Testis (tissue), 5 donors: ENCODE measurements around the gene JCHAIN. TPM values are rescaled to one million over a fixed set of nuclear protein-coding genes. Genes with fewer than 3 reads are reported as not detected.

Experiments
- DNase-seq: peaks from one replicate; pipeline ENCODE4 v3.0.0-alpha.2; 2019
- H3K27ac ChIP-seq, 2 donors: fragments of 200-600 bp; sonication (generic); one replicate each; pipeline ENCODE4 v1.5.1; 2019
- H3K27me3 ChIP-seq: fragments of 200-600 bp; sonication (generic); one replicate; pipeline ENCODE4 v1.5.1; 2019
- H3K36me3 ChIP-seq: fragments of 200-600 bp; sonication (generic); one replicate; pipeline ENCODE4 v1.5.1; 2017; ENCODE audit warnings: low read depth; ENCODE audit errors: missing control alignments
- H3K4me1 ChIP-seq: fragments of 200-600 bp; sonication (generic); one replicate; pipeline ENCODE4 v1.5.1; 2019
- H3K4me3 ChIP-seq, 2 donors: fragments of 200-600 bp; sonication (generic); one replicate each; pipeline ENCODE4 v1.5.1; 2017 to 2019
- H3K9me3 ChIP-seq: fragments of 200-600 bp; sonication (generic); one replicate; pipeline ENCODE4 v1.5.1; 2017
- CTCF ChIP-seq, 3 experiments: fragments of 450-650 bp in 2 of 3; fragments of 200-600 bp in 1 of 3; sonication (generic) in 1 of 3; IDR thresholded peaks; one replicate each; pipeline ENCODE4 v1.5.1; 2016 to 2019; ENCODE audit warnings: antibody characterized with exemption in 3 of 3, mild to moderate bottlenecking in 2 of 3, moderate library complexity in 1 of 3
- POLR2A ChIP-seq: fragments of 450-650 bp; IDR thresholded peaks from one replicate; pipeline ENCODE4 v1.6.1; 2017; ENCODE audit warnings: antibody characterized with exemption, mild to moderate bottlenecking, moderate library complexity
- WGBS, 2 donors: methylation state at CpG; one replicate each; pipeline ENCODE4 v1.1.5; 2018; 5-methylcytosine and 5-hydroxymethylcytosine counted together
- intact Hi-C: fragments of 100-400 bp; cut with DNase I; formaldehyde crosslinking; loops from one replicate; pipeline ENCODE4 v1.15.1; 2023; ENCODE audit warnings: low total_unique reads
- long read RNA-seq, 2 donors: transcript quantifications; one replicate each; lab custom pipeline, GENCODE V29; 2026
- polyA plus RNA-seq: library from polyadenylated mRNA; stranded (reverse); fragments of 350-450 nt; fragmentation: Illumina TruSeq; extraction: RNeasy Lipid Tissue Mini Kit (QIAGEN cat#74804); gene quantifications from one replicate; pipeline ENCODE4 v1.2.3, GENCODE V29; 2014; ENCODE audit warnings: low read depth, low replicate concordance; ENCODE audit not compliant: insufficient read depth
- total RNA-seq, 2 donors: library from RNA; depleted of rRNA; stranded (reverse); fragments of >200 nt; gene quantifications; one replicate each; pipeline ENCODE4 v1.2.3, GENCODE V29; 2016

The JCHAIN gene
- total RNA-seq = under 1 TPM in 1 of 2 donors, not detected in 1; 0.99 TPM
- polyA plus RNA-seq = 34.0 TPM
- long read RNA-seq, donor 1 = 0 reads
- long read RNA-seq, donor 2 = 0 reads

GRCh38 chr4:70666369-70666768 lies at the start of gene JCHAIN:
TSS of gene JCHAIN (minus strand) at chr4:70666508. CDS start at chr4:70666490, 18 bp downstream.
- no peaks in the 10 kb centered on the region for H3K27me3 ChIP-seq
- H3K4me3 ChIP-seq = no peak within 1 kb of the TSS
- no peak for DNase-seq
- TF ChIP-seq POLR2A = no peak
- TF ChIP-seq CTCF (IDR thresholded peaks at IDR 0.05) = no peak
- no peaks in the 10 kb centered on the region for H3K9me3 ChIP-seq
- 84 to 85% methylated on average over 1 of the region's 1 CpG for WGBS, 2 donors
- H3K4me1 ChIP-seq = no peaks in the 10 kb centered on the region
- H3K27ac ChIP-seq = no peak within 1 kb of the TSS
- no peaks in the 10 kb centered on the region for H3K36me3 ChIP-seq
- intact Hi-C loops = no loop called here

DNA sequence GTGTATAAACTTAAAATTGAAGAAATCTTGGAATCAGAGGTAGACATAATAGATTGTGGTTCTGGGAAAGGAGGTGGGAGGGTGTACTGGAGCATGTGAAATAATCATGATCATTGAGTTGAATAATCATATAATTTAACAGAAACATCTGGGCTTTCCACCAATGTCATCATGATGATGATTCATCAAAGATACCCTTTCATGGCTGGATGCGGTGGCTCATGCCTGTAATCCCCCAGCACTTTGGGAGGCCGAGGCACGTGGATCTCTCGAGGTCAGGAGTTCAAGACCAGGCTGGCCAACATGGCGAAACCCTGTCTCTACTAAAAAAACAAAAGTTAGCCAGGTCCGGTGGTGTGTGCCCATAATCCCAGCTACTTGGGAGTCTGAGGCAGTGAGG lies 48.8 kb upstream of the JCHAIN start:
- H3K4me3 ChIP-seq = no peak overlapping the region
- no peaks in the 10 kb centered on the region for H3K9me3 ChIP-seq
- H3K4me1 ChIP-seq = no peaks in the 10 kb centered on the region
- H3K27me3 ChIP-seq = no peaks in the 10 kb centered on the region
- H3K36me3 ChIP-seq = no peaks in the 10 kb centered on the region
- DNase-seq = no peak
- intact Hi-C loops = no loop called here
- no peak overlapping the region for H3K27ac ChIP-seq
- TF ChIP-seq POLR2A (no peak), CTCF (IDR thresholded peaks at IDR 0.05) (no peak)
- WGBS, 2 donors = 79 to 95% methylated on average over 6 of the region's 6 CpGs

- 84 to 94% methylated on average over 5 of the region's 5 CpGs for WGBS, 2 donors
- DNase-seq = no peak
- no peak for TF ChIP-seq POLR2A
- no peak for TF ChIP-seq CTCF (IDR thresholded peaks at IDR 0.05)
- no peaks in the 10 kb centered on the region for H3K27me3 ChIP-seq
- no peaks in the 10 kb centered on the region for H3K4me1 ChIP-seq
- H3K27ac ChIP-seq = no peak overlapping the region
- H3K4me3 ChIP-seq = no peak overlapping the region
- intact Hi-C loops = no loop called here
- no peaks in the 10 kb centered on the region for H3K9me3 ChIP-seq
- no peaks in the 10 kb centered on the region for H3K36me3 ChIP-seq
Measured at GRCh38 chr4:70714079-70714887, 48.0 kb upstream of the JCHAIN start.

- Histone ChIP-seq H3K4me1 (no peaks in the 10 kb centered on the region), H3K9me3 (no peaks in the 10 kb centered on the region), H3K36me3 (no peaks in the 10 kb centered on the region), H3K4me3 (no peak overlapping the region), H3K27ac (no peak overlapping the region), H3K27me3 (no peaks in the 10 kb centered on the region)
- intact Hi-C loops = no loop called here
- DNase-seq = no peak
- TF ChIP-seq CTCF (IDR thresholded peaks at IDR 0.05) = no peak
- no peak for TF ChIP-seq POLR2A
- WGBS, 2 donors = 64 to 71% methylated on average over 7 of the region's 7 CpGs
Measured at GRCh38 chr4:70713453-70714078, 47.3 kb upstream of the JCHAIN start.
